ENCODE results near the gene MPV17L.

- TF ChIP-seq POLR2A (IDR thresholded peaks at IDR 0.05; ENCODE audit: low read depth, low read length) (no peak), CTCF (IDR thresholded peaks at IDR 0.05; ENCODE audit: extremely low read depth in 1 of 2, insufficient read depth in 1 of 2, low read depth in 1 of 2, low read length in 2 of 2) (no peak), FOS (IDR thresholded peaks at IDR 0.05; ENCODE audit: borderline replicate concordance, insufficient read depth, low read length) (no peak)
These were observed 61.8 kb downstream of the MPV17L start for GRCh38 chr16:15457400-15457799.
